Aorta (tissue), 5 donors: Measurements from ENCODE around the gene AHNAK. TPM values are rescaled to one million over a fixed set of nuclear protein-coding genes. Genes with fewer than 3 reads are reported as not detected.
"Not testable (repeated sequence)": the region's sequence is repeated elsewhere in the genome, so short reads cannot be mapped to it uniquely, and the experiment has no call there.

Experiments used
- ATAC-seq: fragments of 200-7000 bp; cut with Tn5 transposase; one replicate; pipeline ENCODE4 v1.9.1; 2022; ENCODE audit warnings: moderate library complexity; ENCODE audit not compliant: low FRiP score
- DNase-seq, 2 donors: peaks; one replicate each; pipeline ENCODE4 v3.0.0-alpha.2; 2020
- H3K27ac ChIP-seq, 2 donors: one replicate each; pipeline ENCODE4 v1.5.1; 2013; ENCODE audit warnings: low read length in 2 of 2, mild to moderate bottlenecking in 2 of 2, moderate library complexity in 2 of 2, control low read depth in 1 of 2, inconsistent platforms in 1 of 2, low read depth in 1 of 2
- H3K27me3 ChIP-seq, 2 donors: one replicate each; pipeline ENCODE4 v1.6.1; 2013; ENCODE audit warnings: control low read depth in 1 of 2, low read length in 1 of 2, mild to moderate bottlenecking in 1 of 2, moderate library complexity in 1 of 2; ENCODE audit not compliant: insufficient read depth in 2 of 2, control insufficient read depth in 1 of 2
- H3K36me3 ChIP-seq, 2 donors: one replicate each; pipeline ENCODE4 v1.6.1; 2013; ENCODE audit warnings: control low read depth in 1 of 2, low read length in 1 of 2, mild to moderate bottlenecking in 1 of 2; ENCODE audit not compliant: insufficient read depth in 2 of 2, control insufficient read depth in 1 of 2
- H3K4me1 ChIP-seq, 2 donors: one replicate each; pipeline ENCODE4 v1.6.1; 2013; ENCODE audit warnings: low read length in 2 of 2, control low read depth in 1 of 2, mild to moderate bottlenecking in 1 of 2, moderate library complexity in 1 of 2; ENCODE audit not compliant: insufficient read depth in 2 of 2, control insufficient read depth in 1 of 2
- H3K4me3 ChIP-seq, 2 donors: one replicate each; pipeline ENCODE4 v1.5.1; 2013; ENCODE audit warnings: low read length in 2 of 2, control low read depth in 1 of 2, mild to moderate bottlenecking in 1 of 2
- H3K9me3 ChIP-seq: one replicate; pipeline ENCODE4 v1.6.1; 2013; ENCODE audit warnings: mild to moderate bottlenecking, low read length; ENCODE audit not compliant: control insufficient read depth
- WGBS, 2 donors: extraction: QIAGEN DNeasy Blood & Tissue Kit; methylation state at CpG; one replicate each; pipeline ENCODE4 v1.1.7; 2013; 5-methylcytosine and 5-hydroxymethylcytosine counted together
- intact Hi-C, 2 donors: fragments of 100-400 bp; cut with DNase I; formaldehyde crosslinking; loops; one replicate each; pipeline versions ENCODE4 v1.14.2 to v1.15.0; 2022
- polyA plus RNA-seq, 2 donors: library from polyadenylated mRNA; stranded (reverse); fragments of 200-250 nt; gene quantifications; one replicate each; pipeline ENCODE4 v1.2.3, GENCODE V29; 2013
- total RNA-seq, 2 donors: library from RNA; stranded (reverse); fragmentation: NEBNext Ultra II Directional; extraction: Animal tissue kit (Norgen Biotek cat#: 25700); gene quantifications; one replicate each; pipeline ENCODE4 v1.2.1, GENCODE V29; 2021
- donor health status: healthy with polysubstance abuse.
- donor health status: Bipolar disorder and iron deficiency.
- donor health status: DM: no; HTN: no; CAD: no.
- donor health status: DM: no; HTN: no; CAD: no.
- donor health status: DM: yes; HTN: yes; CAD: no.

Gene AHNAK
- total and polyA plus RNA-seq, 4 donors = 146 to 1,263 (median 693) TPM

GRCh38 chr11:62566247-62566646 is 19.6 kb upstream of the AHNAK start:
- Histone ChIP-seq H3K36me3 (peaks cover 6 to 8% of the 10 kb centered on the region in 2 donors), H3K27me3 (no peaks in the 10 kb centered on the region), H3K4me1 (no peaks in the 10 kb centered on the region), H3K27ac (no peak overlapping the region), H3K9me3 (no peaks in the 10 kb centered on the region), H3K4me3 (no peak overlapping the region)
- WGBS, 2 donors = 89 to 91% methylated on average over 8 of the region's 8 CpGs
- intact Hi-C loops = no loop called here
- DNase-seq (no peak), ATAC-seq (no peak)

GRCh38 chr11:62565100-62565802 is 18.6 kb upstream of the AHNAK start:
- H3K36me3 ChIP-seq = peaks cover 3 to 8% of the 10 kb centered on the region in 2 donors
- no peak overlapping the region for H3K27ac ChIP-seq
- H3K4me1 ChIP-seq = peaks cover 0 to 2% of the 10 kb centered on the region in 2 donors
- WGBS, 2 donors = 64 to 65% methylated on average over 5 of the region's 5 CpGs
- no peak for ATAC-seq
- intact Hi-C loops = no loop called here
- no peaks in the 10 kb centered on the region for H3K27me3 ChIP-seq
- no peak for DNase-seq
- no peak overlapping the region for H3K4me3 ChIP-seq
- H3K9me3 ChIP-seq = no peaks in the 10 kb centered on the region

- intact Hi-C loops = loop anchor here in 1 of 2 donors (2.0 kb wide), 1 partner anchor 17 kb away; no protein-coding TSS in a partner anchor
- not testable (repeated sequence) for H3K27me3 ChIP-seq, H3K36me3 ChIP-seq, H3K4me3 ChIP-seq, H3K27ac ChIP-seq, DNase-seq, ATAC-seq, H3K4me1 ChIP-seq, H3K9me3 ChIP-seq
- 70 to 76% methylated on average over 3 of the region's 3 CpGs for WGBS, 2 donors
Measured at GRCh38 chr11:62561677-62562230, 15.1 kb upstream of the AHNAK start.

GRCh38 chr11:62560566-62561103 is 14.0 kb upstream of the AHNAK start:
- 5% methylated on average over 2 of the region's 2 CpGs for WGBS, 2 donors
- DNase-seq = peak; percentile 94 to 95
- intact Hi-C loops = loop anchor here in 1 of 2 donors (1.0 to 2.0 kb wide), 2 partner anchors 16 to 136 kb away; no protein-coding TSS in a partner anchor
- H3K9me3 ChIP-seq = no peaks in the 10 kb centered on the region
- no peaks in the 10 kb centered on the region for H3K27me3 ChIP-seq
- peak; percentile 91 for ATAC-seq
- peaks cover under 1 to 4% of the 10 kb centered on the region in 2 donors for H3K36me3 ChIP-seq
- peak overlapping the region; percentile 52 to 81 for H3K27ac ChIP-seq
- no peak overlapping the region for H3K4me3 ChIP-seq
- peaks cover 2 to 3% of the 10 kb centered on the region in 2 donors for H3K4me1 ChIP-seq

GRCh38 chr11:62559626-62560025 is 13.0 kb upstream of the AHNAK start:
- DNase-seq, H3K9me3 ChIP-seq, H3K27me3 ChIP-seq, H3K36me3 ChIP-seq, H3K4me3 ChIP-seq, H3K4me1 ChIP-seq, ATAC-seq: not testable (repeated sequence)
- WGBS, 2 donors = 66 to 78% methylated on average over 5 of the region's 5 CpGs
- intact Hi-C loops = loop anchor here in 1 of 2 donors (1.0 to 5.0 kb wide), 3 partner anchors 15 to 157 kb away; no protein-coding TSS in a partner anchor
- H3K27ac ChIP-seq = peak overlapping the region; percentile 22 to 81

GRCh38 chr11:62559204-62559603 is 12.6 kb upstream of the AHNAK start:
- no peak for ATAC-seq
- H3K36me3 ChIP-seq = peaks cover 0 to 4% of the 10 kb centered on the region in 2 donors
- no peak for DNase-seq
- H3K4me1 ChIP-seq = peaks cover 2 to 5% of the 10 kb centered on the region in 2 donors
- H3K27ac ChIP-seq = no peak overlapping the region
- no peak overlapping the region for H3K4me3 ChIP-seq
- 79 to 82% methylated on average over 8 of the region's 8 CpGs for WGBS, 2 donors
- intact Hi-C loops = loop anchor here in 1 of 2 donors (5.0 kb wide), 1 partner anchor 157 kb away; no protein-coding TSS in a partner anchor
- no peaks in the 10 kb centered on the region for H3K27me3 ChIP-seq
- H3K9me3 ChIP-seq = no peaks in the 10 kb centered on the region

- intact Hi-C loops = loop anchor here in 1 of 2 donors (5.0 kb wide), 1 partner anchor 156 kb away; no protein-coding TSS in a partner anchor
- H3K9me3 ChIP-seq = no peaks in the 10 kb centered on the region
- 75 to 79% methylated on average over 9 of the region's 9 CpGs for WGBS, 2 donors
- H3K36me3 ChIP-seq = peaks cover 0 to 4% of the 10 kb centered on the region in 2 donors
- peaks cover 2 to 5% of the 10 kb centered on the region in 2 donors for H3K4me1 ChIP-seq
- no peak overlapping the region for H3K4me3 ChIP-seq
- H3K27ac ChIP-seq = peak overlapping the region in 1 of 2 donors; percentile 62
- no peaks in the 10 kb centered on the region for H3K27me3 ChIP-seq
- DNase-seq (no peak), ATAC-seq (no peak)
Measured at GRCh38 chr11:62558669-62559068, 12.1 kb upstream of the AHNAK start.

GRCh38 chr11:62556875-62557631 is 10.4 kb upstream of the AHNAK start:
- H3K27me3 ChIP-seq = no peaks in the 10 kb centered on the region
- H3K9me3 ChIP-seq = no peaks in the 10 kb centered on the region
- WGBS, 2 donors = 48 to 54% methylated on average over 3 of the region's 3 CpGs
- peak overlapping the region; percentile 71 to 82 for H3K27ac ChIP-seq
- H3K4me1 ChIP-seq = peaks cover 2 to 5% of the 10 kb centered on the region in 2 donors
- intact Hi-C loops = loop anchor here in 1 of 2 donors (5.0 kb wide), 1 partner anchor 155 kb away; no protein-coding TSS in a partner anchor
- ATAC-seq (no peak), DNase-seq (peak in 1 of 2 donors; percentile 48)
- H3K4me3 ChIP-seq = no peak overlapping the region
- H3K36me3 ChIP-seq = peaks cover 0 to 4% of the 10 kb centered on the region in 2 donors
